Medulla oblongata (tissue), 1 donor: ENCODE data around the gene SPTB.

Source experiments
- DNase-seq: peaks from one replicate; pipeline ENCODE4 v3.0.0-alpha.2; 2015; ENCODE audit errors: extremely low spot score

Gene SPTB

GRCh38 chr14:64885559-64885958 is 5.9 kb upstream of the SPTB start:
- no peak for DNase-seq

GRCh38 chr14:64880221-64881121 is 764 bp upstream of the SPTB start:
- no peak for DNase-seq

GRCh38 chr14:64878837-64879634 is 671 bp downstream of the SPTB start:
- no peak for DNase-seq

- no peak for DNase-seq
These were observed 1.9 kb downstream of the SPTB start for GRCh38 chr14:64877846-64878245.

GRCh38 chr14:64875350-64875749 is 4.4 kb downstream of the SPTB start:
- no peak for DNase-seq

- DNase-seq = no peak
These were observed 6.0 kb downstream of the SPTB start for GRCh38 chr14:64873506-64874219.

- no peak for DNase-seq
These were observed 8.4 kb downstream of the SPTB start for GRCh38 chr14:64871344-64871743.

GRCh38 chr14:64870160-64870559 is 9.5 kb downstream of the SPTB start:
- no peak for DNase-seq

- no peak for DNase-seq
These were observed 10.9 kb downstream of the SPTB start for GRCh38 chr14:64868841-64869240.

GRCh38 chr14:64868379-64868778 is 11.3 kb downstream of the SPTB start:
- DNase-seq = no peak

- DNase-seq = no peak
These were observed 12.5 kb downstream of the SPTB start for GRCh38 chr14:64867182-64867581.

- no peak for DNase-seq
These were observed 13.7 kb downstream of the SPTB start for GRCh38 chr14:64865992-64866391.

- no peak for DNase-seq
These were observed 14.6 kb downstream of the SPTB start for GRCh38 chr14:64865109-64865508.

- no peak for DNase-seq
These were observed 15.4 kb downstream of the SPTB start for GRCh38 chr14:64864258-64864657.

GRCh38 chr14:64861916-64862315 is 17.8 kb downstream of the SPTB start:
- DNase-seq = no peak

- no peak for DNase-seq
These were observed 19.7 kb downstream of the SPTB start for GRCh38 chr14:64860039-64860438.

- no peak for DNase-seq
These were observed 21.5 kb downstream of the SPTB start for GRCh38 chr14:64857979-64858744.

- DNase-seq = no peak
These were observed 22.9 kb downstream of the SPTB start for GRCh38 chr14:64856529-64857445.

- DNase-seq = no peak
These were observed 23.8 kb downstream of the SPTB start for GRCh38 chr14:64855721-64856528.
